ENCODE results near the gene OR2AE1. TPM values are rescaled to one million over a fixed set of nuclear protein-coding genes. Genes with fewer than 3 reads are reported as not detected.

OR2AE1 gene
- total RNA-seq, 1 donor from 2014 or later, result not detected

DNA sequence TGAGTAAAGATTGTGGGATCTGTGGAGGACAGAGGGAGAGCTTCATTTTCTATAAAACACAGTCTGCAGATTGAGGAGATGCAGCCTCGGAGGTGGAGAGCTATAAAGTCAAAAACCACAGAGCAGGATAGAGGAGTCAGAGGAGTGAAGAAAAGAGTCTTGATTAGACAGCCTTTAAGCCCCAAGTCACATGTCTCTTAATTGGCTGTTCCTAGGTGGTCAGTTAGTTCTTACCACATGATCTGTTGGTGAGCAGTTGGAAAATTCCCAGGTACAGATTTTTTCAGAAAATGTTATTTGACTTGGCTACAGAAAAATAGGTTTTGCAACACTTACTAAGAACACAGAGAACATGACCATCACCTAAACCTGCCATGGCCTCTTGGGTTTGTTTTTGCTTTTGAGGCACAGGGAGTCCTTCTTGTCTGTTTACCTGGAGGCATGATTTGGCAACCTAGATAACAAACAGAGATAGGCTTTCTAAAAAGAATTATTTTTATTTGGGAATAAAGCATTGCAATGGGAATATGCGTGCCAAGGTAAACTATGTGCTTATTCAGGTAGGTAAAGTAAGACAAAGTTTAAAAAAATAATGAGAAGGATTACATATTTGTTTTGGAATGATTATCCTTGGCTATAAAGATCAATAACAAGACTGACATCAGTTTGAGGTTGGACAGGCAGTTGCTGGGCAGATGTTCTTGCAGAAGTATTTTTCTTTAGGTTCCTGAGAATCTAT is 49.6 kb downstream of the OR2AE1 start:
- no peaks in the 10 kb centered on the region for H3K9me3 Mint-ChIP-seq (ENCODE audit: low read depth)
- DNase-seq (ENCODE audit: low spot score, unreplicated experiment), result no peak
- H3K4me3 Mint-ChIP-seq (ENCODE audit: low read depth), result no peak overlapping the region
- TF ChIP-seq, protein P1, sequence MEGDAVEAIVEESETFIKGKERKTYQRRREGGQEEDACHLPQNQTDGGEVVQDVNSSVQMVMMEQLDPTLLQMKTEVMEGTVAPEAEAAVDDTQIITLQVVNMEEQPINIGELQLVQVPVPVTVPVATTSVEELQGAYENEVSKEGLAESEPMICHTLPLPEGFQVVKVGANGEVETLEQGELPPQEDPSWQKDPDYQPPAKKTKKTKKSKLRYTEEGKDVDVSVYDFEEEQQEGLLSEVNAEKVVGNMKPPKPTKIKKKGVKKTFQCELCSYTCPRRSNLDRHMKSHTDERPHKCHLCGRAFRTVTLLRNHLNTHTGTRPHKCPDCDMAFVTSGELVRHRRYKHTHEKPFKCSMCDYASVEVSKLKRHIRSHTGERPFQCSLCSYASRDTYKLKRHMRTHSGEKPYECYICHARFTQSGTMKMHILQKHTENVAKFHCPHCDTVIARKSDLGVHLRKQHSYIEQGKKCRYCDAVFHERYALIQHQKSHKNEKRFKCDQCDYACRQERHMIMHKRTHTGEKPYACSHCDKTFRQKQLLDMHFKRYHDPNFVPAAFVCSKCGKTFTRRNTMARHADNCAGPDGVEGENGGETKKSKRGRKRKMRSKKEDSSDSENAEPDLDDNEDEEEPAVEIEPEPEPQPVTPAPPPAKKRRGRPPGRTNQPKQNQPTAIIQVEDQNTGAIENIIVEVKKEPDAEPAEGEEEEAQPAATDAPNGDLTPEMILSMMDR (IDR thresholded peaks at IDR 0.05; ENCODE audit: unreplicated experiment), result no peak
- no peaks in the 10 kb centered on the region for H3K27me3 Mint-ChIP-seq
- H3K4me1 Mint-ChIP-seq (ENCODE audit: low read depth), result peaks cover 25% of the 10 kb centered on the region
- H3K36me3 Mint-ChIP-seq (ENCODE audit: insufficient read depth), result no peaks in the 10 kb centered on the region
- no peak overlapping the region for H3K27ac Mint-ChIP-seq

Other genes with a start within 250 kb of the OR2AE1 start
- 4.2 and 4.6 TPM in 2 replicates for gene CYP3A5, start 197.0 kb downstream of the OR2AE1 start, total RNA-seq
- gene CYP3A7, start 141.8 kb downstream of the OR2AE1 start, total RNA-seq, result not detected in 2 replicates
- gene CYP3A4, start 92.8 kb downstream of the OR2AE1 start, total RNA-seq, result not detected in 2 replicates
- not detected in 2 replicates for gene CYP3A43, start 49.0 kb downstream of the OR2AE1 start, total RNA-seq
- 14.2 and 15.6 TPM in 2 replicates for gene TRIM4, start 42.5 kb upstream of the OR2AE1 start, total RNA-seq
- 0.27 and 0.43 TPM in 2 replicates for gene GJC3, start 52.6 kb upstream of the OR2AE1 start, total RNA-seq
- not detected in 2 replicates for gene AZGP1, start 99.0 kb upstream of the OR2AE1 start, total RNA-seq
- gene ZKSCAN1, start 138.6 kb upstream of the OR2AE1 start, total RNA-seq, result 196 and 209 TPM in 2 replicates
- gene ZSCAN21, start 172.7 kb upstream of the OR2AE1 start, total RNA-seq, result 20.7 and 22.8 TPM in 2 replicates
- gene ZNF3, start 204.7 kb upstream of the OR2AE1 start, total RNA-seq, result 91.8 and 95.1 TPM in 2 replicates
- gene COPS6, start 211.9 kb upstream of the OR2AE1 start, total RNA-seq, result 110 and 113 TPM in 2 replicates
- gene MCM7, start 224.4 kb upstream of the OR2AE1 start, total RNA-seq, result 212 and 224 TPM in 2 replicates
- 34.0 and 36.0 TPM in 2 replicates for gene AP4M1, start 224.6 kb upstream of the OR2AE1 start, total RNA-seq
- gene TAF6, start 242.3 kb upstream of the OR2AE1 start, total RNA-seq, result 79.6 and 91.2 TPM in 2 replicates
- gene CNPY4, start 242.6 kb upstream of the OR2AE1 start, total RNA-seq, result 22.5 and 25.5 TPM in 2 replicates
- 1.6 and 2.2 TPM in 2 replicates for gene MBLAC1, start 249.9 kb upstream of the OR2AE1 start, total RNA-seq

All from progenitor cell of endocrine pancreas (in vitro differentiated cells).